KMS-11 (cell line): ENCODE data around the gene FZD1.

Experiments used
- H2AFZ ChIP-seq: fragments of 200-600 bp; sonication (generic); 2 replicates; pipeline ENCODE4 v1.6.1; 2016; ENCODE audit warnings: antibody characterized with exemption, mixed run types, low read depth
- H3K27ac ChIP-seq: fragments of 200-600 bp; sonication (generic); 2 replicates; pipeline ENCODE4 v1.6.1; 2016; ENCODE audit warnings: mild to moderate bottlenecking, mixed run types
- H3K27me3 ChIP-seq: fragments of 200-600 bp; sonication (generic); 2 replicates; pipeline ENCODE4 v1.6.1; 2017; ENCODE audit warnings: mild to moderate bottlenecking, low read depth, mixed run types, moderate library complexity; ENCODE audit not compliant: insufficient read depth
- H3K36me3 ChIP-seq: fragments of 200-600 bp; sonication (generic); 2 replicates; pipeline ENCODE4 v1.6.1; 2017; ENCODE audit warnings: mild to moderate bottlenecking, mixed run types; ENCODE audit not compliant: insufficient read depth
- H3K4me1 ChIP-seq: fragments of 200-600 bp; sonication (generic); 2 replicates; pipeline ENCODE4 v1.6.1; 2016; ENCODE audit warnings: mild to moderate bottlenecking, low read depth, mixed run types; ENCODE audit not compliant: poor library complexity, severe bottlenecking
- H3K4me2 ChIP-seq: fragments of 200-600 bp; sonication (generic); 2 replicates; pipeline ENCODE4 v1.7.0; 2016; ENCODE audit warnings: mild to moderate bottlenecking, mixed run types
- H3K4me3 ChIP-seq: fragments of 200-600 bp; sonication (generic); IDR thresholded peaks from 2 replicates; pipeline ENCODE4 v1.6.1; 2017; ENCODE audit warnings: low read depth, low read length, mixed read lengths; ENCODE audit not compliant: insufficient read depth
- H3K79me2 ChIP-seq: fragments of 200-600 bp; sonication (generic); 2 replicates; pipeline ENCODE4 v1.6.1; 2016; ENCODE audit warnings: low read depth, mixed run types; ENCODE audit not compliant: insufficient read depth
- H3K9ac ChIP-seq: fragments of 200-600 bp; sonication (generic); 2 replicates; pipeline ENCODE4 v1.6.1; 2016; ENCODE audit warnings: mild to moderate bottlenecking, mixed run types
- H4K20me1 ChIP-seq: fragments of 200-600 bp; sonication (generic); 2 replicates; pipeline ENCODE4 v1.6.1; 2016; ENCODE audit warnings: mild to moderate bottlenecking, mixed run types; ENCODE audit not compliant: insufficient read depth
- TF ChIP-seq, protein P1 (sequence below): fragments of 200-600 bp; sonication (generic); conservative IDR thresholded peaks from 2 replicates; pipeline ENCODE4 v1.6.1; 2017; ENCODE audit warnings: low read depth, mild to moderate bottlenecking, antibody characterized with exemption, low read length, moderate library complexity, mixed read lengths

The FZD1 gene

DNA sequence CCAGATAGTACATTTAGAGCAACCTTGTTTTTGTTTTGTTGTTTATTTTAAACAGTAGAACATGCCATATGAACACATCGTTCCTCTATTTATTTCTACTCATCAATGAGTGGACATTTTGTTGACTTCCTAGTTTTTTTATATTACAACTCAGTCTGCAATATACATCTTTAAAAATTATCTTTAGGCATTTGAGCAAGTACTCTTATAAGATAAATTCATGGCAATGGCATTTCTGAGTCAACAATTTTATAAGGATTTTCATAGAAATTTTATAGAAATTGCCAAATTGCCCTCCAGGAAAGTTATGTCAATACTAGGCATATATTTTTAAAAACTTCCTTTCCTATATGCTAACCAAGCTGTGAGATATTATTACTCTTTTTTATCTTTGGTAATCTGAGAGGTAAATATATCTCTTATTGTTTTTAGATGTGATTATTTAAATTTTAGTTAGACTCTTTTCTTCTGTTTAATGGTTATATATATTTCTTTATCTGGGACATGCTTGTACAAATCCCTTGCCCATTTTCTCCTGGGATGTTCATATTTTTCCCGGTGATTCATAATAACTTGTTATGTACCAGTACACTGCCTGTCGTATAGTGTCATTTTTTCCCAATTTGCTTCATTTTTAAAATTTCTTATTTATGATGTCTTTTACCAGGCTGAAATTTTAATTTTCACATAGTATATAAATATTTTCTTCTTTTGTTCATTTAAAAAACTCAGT lies 50.5 kb downstream of the FZD1 start:
- Histone ChIP-seq H3K4me1 (no peaks in the 10 kb centered on the region), H2AFZ (no peak overlapping the region), H3K4me2 (no peak overlapping the region), H4K20me1 (no peaks in the 10 kb centered on the region), H3K4me3 (no peak overlapping the region), H3K27me3 (no peaks in the 10 kb centered on the region), H3K9ac (no peak overlapping the region), H3K27ac (no peak overlapping the region), H3K79me2 (no peaks in the 10 kb centered on the region), H3K36me3 (no peaks in the 10 kb centered on the region)
- TF ChIP-seq, protein P1, sequence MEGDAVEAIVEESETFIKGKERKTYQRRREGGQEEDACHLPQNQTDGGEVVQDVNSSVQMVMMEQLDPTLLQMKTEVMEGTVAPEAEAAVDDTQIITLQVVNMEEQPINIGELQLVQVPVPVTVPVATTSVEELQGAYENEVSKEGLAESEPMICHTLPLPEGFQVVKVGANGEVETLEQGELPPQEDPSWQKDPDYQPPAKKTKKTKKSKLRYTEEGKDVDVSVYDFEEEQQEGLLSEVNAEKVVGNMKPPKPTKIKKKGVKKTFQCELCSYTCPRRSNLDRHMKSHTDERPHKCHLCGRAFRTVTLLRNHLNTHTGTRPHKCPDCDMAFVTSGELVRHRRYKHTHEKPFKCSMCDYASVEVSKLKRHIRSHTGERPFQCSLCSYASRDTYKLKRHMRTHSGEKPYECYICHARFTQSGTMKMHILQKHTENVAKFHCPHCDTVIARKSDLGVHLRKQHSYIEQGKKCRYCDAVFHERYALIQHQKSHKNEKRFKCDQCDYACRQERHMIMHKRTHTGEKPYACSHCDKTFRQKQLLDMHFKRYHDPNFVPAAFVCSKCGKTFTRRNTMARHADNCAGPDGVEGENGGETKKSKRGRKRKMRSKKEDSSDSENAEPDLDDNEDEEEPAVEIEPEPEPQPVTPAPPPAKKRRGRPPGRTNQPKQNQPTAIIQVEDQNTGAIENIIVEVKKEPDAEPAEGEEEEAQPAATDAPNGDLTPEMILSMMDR = no peak

DNA sequence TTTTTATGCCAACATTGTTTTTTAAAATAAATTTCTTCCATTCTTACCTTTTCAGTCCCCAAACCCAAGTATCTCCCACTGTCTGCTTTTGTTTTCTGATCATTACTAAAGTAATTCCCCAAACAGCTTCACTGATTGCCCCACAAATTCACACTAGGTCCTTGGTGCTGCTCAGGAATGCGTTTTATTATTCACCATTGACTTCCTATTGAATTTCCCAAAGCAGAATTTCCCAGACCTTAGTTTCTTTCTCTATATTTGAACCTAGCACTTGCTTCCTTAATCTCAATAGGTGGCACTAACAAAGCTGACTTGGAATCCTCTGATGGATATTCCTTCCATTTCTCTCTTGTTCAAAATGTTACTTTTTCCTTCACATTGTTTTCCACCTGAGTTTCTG lies 52.2 kb downstream of the FZD1 start:
- H3K4me3 ChIP-seq = no peak overlapping the region
- TF ChIP-seq, protein P1 = no peak
- H3K4me2 ChIP-seq = no peak overlapping the region
- no peak overlapping the region for H3K27ac ChIP-seq
- H3K79me2 ChIP-seq = no peaks in the 10 kb centered on the region
- H2AFZ ChIP-seq = no peak overlapping the region
- no peaks in the 10 kb centered on the region for H3K4me1 ChIP-seq
- H3K9ac ChIP-seq = no peak overlapping the region
- no peaks in the 10 kb centered on the region for H3K36me3 ChIP-seq
- no peaks in the 10 kb centered on the region for H3K27me3 ChIP-seq
- H4K20me1 ChIP-seq = no peaks in the 10 kb centered on the region

DNA sequence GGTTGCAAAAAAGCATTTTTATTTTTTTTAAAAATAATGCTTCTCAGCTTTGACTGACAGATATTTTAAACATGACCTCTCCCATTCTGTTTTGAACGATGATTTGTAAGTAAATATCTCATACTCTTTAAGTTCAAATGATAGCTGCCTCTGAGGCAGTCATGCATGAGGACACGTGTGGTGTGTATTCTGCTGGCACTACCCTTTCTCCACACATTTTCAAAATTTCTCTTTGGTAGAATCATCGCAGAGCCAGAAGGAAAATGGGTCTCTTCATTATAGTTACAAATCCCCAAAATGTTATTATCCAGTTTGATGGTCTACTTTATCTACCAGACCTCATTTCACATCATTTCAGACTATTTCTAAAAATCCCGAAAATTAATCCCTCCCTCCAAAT lies 55.1 kb downstream of the FZD1 start:
- H3K4me2 ChIP-seq = no peak overlapping the region
- H3K4me1 ChIP-seq = no peaks in the 10 kb centered on the region
- H2AFZ ChIP-seq = no peak overlapping the region
- no peak overlapping the region for H3K27ac ChIP-seq
- H3K9ac ChIP-seq = no peak overlapping the region
- H4K20me1 ChIP-seq = no peaks in the 10 kb centered on the region
- H3K79me2 ChIP-seq = no peaks in the 10 kb centered on the region
- H3K36me3 ChIP-seq = no peaks in the 10 kb centered on the region
- H3K27me3 ChIP-seq = no peaks in the 10 kb centered on the region
- TF ChIP-seq, protein P1 = no peak
- H3K4me3 ChIP-seq = no peak overlapping the region

DNA sequence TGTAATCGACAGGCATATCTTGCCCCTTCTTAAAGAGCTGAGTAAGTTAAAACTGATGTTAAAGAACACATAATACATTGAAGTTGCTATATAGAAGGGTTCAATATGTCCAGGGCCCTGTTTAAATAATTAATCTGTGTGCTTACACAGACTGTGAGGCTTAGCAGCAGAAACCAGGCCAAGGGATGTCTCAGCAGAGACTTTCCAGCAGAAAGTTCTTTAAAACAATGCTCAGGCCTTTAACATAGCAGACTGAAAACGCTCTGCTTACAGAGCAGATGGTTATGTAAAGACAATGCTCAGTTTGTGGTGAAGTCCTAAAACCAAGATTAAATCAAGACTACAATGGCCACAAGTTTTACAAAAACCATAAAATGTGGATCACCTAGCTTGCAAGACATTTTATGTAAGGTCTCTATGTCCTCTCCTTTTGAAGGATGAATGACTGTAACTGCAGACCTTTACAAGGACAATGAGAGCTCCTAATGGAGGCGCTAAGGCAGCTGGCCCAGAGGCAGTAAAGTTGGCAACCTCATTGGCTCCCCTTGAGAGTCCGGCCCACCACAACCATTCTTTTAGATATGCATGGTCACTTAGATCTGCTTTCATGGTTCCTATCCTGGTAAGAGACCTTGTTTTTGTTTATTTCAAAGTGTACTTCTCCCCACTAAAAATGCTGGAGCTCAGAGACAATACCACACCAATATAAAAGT lies 56.3 kb downstream of the FZD1 start:
- TF ChIP-seq, protein P1 = no peak
- H3K36me3 ChIP-seq = no peaks in the 10 kb centered on the region
- H2AFZ ChIP-seq = no peak overlapping the region
- H3K4me3 ChIP-seq = no peak overlapping the region
- no peak overlapping the region for H3K9ac ChIP-seq
- H3K27ac ChIP-seq = no peak overlapping the region
- no peaks in the 10 kb centered on the region for H3K27me3 ChIP-seq
- no peaks in the 10 kb centered on the region for H3K79me2 ChIP-seq
- H3K4me2 ChIP-seq = no peak overlapping the region
- no peaks in the 10 kb centered on the region for H4K20me1 ChIP-seq
- no peaks in the 10 kb centered on the region for H3K4me1 ChIP-seq
